ENCODE measurements around the gene CFAP410. TPM values are rescaled to one million over a fixed set of nuclear protein-coding genes. Genes with fewer than 3 reads are reported as not detected.
"Not testable (repeated sequence)": the region's sequence is repeated elsewhere in the genome, so short reads cannot be mapped to it uniquely, and the experiment has no call there.

CFAP410 gene
- total RNA-seq, 1 donor from 2014 or later: 4.8 TPM

DNA sequence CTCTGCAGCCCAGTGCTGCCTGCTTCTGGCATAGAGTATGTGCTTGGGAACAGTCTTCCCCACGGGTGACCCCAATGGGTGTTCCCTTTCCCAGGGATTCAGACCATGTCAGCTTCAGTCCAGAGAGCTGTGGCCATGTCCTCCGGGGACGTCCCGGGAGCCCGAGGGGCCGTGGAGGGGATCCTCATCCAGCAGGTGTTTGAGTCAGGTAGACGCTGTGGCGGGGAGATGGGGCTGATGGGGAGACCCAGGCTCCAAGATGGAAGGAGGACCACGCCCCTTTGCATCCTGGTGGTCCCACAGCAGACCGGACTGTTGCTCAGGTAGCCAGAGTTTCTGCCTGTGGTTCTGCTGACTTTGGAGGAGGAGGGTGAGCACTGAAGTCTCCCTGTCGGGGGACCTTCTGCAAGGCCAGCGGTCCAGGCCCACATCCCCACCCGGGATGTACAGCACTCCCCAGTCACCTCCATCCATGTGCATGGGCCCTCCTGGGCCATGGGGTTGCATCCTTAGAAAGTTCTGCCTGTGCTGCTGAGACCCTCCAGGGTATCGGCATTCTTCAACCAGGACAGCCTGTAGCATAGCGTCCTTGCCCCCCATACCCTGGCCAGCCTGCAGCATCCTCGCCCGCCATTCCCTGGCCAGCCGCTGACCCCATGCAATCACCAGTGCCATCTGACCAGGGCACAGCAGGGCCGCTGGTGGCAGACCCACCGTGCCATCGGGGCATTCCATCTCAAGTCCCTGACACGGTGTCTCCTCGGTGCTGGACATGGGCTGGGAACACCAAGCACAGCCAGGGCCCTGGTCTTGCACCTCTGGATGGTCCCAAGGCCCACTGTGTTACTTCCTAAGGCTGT lies 50.7 kb downstream of the CFAP410 start:
- no peak for DNase-seq (ENCODE audit: low read depth in 2 of 2)

DNA sequence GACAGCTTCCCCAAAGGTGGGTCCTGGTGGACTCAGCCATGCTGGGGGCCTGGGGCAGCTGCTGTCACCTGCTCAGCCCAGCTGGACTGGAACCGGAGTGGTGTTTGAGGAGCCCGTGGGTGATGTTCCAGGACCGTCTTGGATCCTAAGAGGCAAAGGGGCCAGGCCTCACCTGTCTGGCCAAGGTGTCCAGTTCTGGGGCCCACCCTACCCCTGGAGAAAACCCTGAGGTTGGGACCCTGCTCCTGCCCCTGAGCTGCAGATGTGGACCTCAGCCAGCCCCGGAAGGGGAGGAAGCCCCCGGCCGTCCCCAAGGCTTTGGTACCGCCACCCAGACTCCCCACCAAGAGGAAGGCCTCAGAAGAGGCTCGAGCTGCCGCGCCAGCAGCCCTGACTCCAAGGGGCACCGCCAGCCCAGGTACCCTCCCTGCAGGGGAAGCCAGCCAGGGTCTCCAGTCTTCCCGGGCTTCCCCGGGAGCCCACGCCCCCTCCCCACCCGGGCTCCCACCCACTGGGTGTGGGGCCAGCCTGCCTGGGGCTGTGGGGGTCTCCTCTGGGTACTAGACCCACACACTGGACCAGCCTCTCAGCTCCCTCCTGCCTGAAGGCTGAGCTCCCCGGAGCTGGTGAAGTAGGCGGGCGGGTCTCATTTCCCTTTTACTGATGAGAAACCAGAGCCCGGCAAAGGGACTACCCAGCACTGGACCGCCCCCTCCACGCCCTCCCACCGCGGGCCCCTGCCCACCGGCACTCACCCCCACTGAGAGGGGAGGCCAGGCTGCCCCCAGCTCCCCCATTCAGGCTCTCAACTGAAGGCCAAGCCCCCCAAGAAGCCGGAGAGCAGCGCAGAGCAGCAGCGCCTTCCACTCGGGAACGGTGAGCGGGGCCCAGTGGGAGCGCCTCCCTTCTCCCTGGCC lies 52.2 kb downstream of the CFAP410 start:
- DNase-seq (ENCODE audit: low read depth in 2 of 2): no peak

DNA sequence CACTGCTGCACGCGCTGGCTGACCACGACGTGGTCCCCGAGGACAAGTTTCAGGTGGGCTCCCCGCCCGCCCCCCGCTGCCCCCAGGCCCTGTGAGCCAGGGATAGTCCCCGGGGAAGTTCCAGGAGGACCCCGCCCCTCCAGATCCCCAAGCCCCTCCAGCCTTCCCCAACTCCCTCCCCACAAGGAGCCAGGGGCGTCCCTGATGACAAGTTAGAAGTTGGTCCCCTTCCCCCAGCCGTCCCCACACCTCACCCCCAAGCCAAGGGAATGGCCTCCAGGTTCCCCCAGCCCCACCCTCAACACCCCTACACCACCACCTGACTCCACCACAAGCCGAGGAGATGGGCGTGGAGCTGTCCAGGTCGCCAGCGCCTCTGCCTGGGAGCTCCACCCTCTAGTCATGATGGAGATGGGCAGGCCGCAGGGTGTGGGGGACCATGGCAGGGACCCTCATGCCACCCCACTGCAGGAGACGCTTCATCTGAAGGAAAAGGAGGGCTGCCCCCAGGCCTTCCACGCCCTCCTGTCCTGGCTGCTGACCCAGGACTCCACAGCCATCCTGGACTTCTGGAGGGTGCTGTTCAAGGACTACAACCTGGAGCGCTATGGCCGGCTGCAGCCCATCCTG lies 53.0 kb downstream of the CFAP410 start:
- DNase-seq (ENCODE audit: low read depth in 2 of 2): no peak

DNA sequence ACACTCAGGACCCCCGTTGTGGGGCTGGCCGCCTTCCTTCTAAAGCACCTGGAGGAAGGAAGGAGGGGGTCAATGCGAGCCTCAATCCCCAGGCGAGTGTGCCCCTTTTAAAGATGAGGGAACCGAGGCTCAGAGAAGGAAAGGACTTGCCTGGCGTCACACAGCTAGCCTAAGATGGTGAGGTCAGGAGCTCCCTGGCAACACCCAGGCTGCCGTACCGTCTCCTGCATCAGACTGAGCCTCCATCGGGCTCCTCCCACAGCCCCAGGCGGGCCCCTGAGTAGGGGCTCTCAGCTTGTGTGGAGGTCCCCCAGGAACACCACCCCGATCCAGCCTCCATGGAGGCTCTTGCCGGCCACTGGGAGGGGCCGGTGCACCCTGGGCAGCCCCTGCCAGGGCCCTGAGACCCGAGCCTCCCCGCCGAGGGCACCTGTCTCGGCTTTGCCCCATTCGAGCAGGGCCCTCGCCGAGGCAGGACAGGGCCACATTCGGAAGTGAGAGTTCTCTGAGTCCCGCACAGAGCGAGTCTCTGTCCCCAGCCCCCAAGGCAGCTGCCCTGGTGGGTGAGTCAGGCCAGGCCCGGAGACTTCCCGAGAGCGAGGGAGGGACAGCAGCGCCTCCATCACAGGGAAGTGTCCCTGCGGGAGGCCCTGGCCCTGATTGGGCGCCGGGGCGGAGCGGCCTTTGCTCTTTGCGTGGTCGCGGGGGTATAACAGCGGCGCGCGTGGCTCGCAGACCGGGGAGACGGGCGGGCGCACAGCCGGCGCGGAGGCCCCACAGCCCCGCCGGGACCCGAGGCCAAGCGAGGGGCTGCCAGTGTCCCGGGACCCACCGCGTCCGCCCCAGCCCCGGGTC lies 53.8 kb downstream of the CFAP410 start, which contains the start of gene AIRE:
Gene AIRE, plus strand, starts transcription at position 739 of the 855 bp plus-strand sequence. CDS start 131 bp downstream, outside the sequence.
- no peak for DNase-seq (ENCODE audit: low read depth in 2 of 2)

DNA sequence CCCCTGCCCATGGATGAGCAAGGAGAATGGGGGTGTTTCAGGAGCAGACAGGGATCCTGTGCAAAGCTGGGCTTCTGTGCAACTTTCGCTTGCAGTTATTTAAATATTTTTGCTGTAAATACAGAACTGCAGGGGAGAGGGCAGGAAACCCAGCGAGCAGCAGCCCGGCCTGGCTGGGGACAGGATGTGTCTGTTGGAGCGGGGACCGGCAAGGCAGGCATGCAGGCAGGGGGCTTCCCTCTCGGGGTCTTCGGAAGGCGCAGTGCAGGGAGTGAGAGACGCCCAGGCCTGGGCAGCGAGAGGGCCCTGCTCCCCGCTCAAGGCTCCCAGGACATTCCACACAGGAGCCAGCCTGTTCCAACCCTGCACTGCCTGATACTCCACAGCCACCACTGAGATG lies 55.2 kb downstream of the CFAP410 start:
- no peak for DNase-seq (ENCODE audit: low read depth in 2 of 2)

DNA sequence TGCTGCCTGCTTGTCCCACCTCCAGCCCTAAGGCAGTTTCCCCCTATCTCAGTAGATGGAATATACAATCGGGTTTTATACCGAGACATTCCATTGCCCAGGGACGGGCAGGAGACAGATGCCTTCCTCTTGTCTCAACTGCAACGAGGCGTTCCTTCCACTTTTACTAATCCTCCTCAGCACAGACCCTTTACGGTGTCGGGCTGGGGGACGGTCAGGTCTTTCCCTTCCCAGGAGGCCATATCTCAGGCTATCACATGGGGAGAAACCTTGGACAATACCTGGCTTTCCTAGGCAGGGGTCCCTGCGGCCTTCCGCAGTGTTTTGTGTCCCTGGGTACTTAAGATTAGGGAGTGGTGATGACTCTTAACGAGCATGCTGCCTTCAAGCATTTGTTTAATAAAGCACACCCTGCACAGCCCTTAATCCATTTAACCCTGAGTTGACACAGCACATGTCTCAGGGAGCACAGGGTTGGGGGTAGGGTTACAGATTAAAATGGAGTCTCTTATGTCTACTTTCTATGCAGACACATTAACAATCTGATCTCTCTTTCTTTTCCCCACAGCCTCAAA lies 55.9 kb downstream of the CFAP410 start:
- DNase-seq (ENCODE audit: low read depth in 2 of 2): not testable (repeated sequence)

DNA sequence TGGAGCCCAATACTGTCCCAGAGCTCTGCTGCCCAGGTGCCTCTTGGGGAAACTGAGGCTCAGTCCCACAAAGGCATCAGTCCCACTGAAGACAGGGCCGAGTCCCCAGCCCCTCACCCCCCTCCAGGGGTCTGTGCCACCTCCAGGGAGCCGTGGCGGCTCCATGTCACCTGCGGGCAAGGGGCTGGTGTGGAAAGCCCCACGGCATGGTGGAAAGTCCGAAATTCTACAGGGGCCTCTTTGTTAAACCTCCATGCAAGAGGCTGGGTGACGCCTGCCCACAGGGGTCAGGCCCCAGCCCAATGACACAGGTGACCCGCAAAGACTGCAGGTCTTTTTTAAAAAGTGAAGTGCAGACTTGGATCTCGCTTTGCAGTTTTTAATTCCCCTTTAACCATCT lies 56.8 kb downstream of the CFAP410 start:
- no peak for DNase-seq (ENCODE audit: low read depth in 2 of 2)

DNA sequence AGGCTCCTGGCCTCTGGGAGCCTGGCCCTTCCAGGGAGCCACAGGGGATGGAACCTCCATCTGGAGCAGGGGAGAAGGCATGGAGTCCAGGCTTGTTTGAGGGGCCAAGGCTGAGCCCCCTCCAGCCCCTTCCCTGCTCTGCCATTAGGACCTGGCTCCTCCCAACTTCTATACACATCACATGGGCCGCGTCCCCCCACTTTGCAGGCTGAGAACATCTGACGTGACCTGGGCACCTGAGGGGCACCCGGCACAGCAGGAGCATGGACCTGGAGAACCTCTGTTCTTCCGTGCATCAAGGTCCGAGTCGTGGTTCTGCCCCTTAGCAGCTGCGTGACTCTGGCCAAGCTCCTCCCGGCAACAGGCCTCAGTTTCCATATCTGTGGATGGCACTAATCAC lies 57.4 kb downstream of the CFAP410 start:
- DNase-seq (ENCODE audit: low read depth in 2 of 2): no peak

DNA sequence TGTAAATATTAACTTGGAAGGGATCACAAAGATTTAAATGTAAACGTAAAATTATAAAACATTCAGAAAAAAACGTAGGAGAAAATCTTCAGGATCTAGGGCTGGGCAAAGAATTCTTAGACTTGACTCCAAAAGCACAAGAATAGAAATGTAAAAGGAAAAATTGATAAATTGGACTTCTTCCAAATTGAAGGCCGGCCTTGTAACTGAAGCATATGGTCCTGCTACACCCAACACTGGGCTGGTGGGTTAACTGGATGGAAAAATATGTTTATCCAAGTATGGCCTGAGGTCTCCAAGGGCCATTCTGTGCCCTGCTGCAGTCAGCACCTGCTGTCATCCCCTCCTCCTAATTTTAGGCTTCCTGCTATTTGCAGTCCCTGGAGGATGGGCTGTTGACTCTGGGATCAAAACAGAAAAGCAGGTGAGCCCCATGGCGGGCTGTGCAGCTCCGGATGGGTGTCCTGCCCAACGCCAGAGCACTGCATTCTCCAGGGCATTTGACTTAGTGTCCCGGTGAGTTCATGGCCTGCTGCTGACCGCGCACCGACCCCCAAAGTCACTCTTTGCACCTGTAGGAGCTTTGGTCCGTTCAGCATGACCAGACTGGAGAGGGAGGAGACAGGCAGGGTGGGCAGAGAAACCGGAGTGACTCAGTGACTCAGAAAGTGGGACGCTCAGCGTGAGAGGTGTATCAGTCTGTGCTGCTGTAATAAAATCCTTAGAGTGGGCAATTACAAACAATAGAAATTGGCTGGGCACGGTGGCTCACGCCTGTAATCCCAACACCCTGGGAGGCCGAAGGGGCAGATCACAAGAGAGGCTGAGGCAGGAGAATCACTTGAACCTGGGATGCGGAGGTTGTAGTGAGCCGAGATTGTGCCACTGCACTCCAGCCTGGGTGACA lies 59.6 kb downstream of the CFAP410 start:
- DNase-seq (ENCODE audit: low read depth in 2 of 2): no peak

Other genes starting within 250 kb of the CFAP410 start
- gene PWP2, start 232.0 kb downstream of the CFAP410 start, total RNA-seq: 9.6 and 19.4 TPM in 2 replicates
- gene GATD3, start 205.7 kb downstream of the CFAP410 start, total RNA-seq: 11.1 and 21.6 TPM in 2 replicates
- 0.65 and 0.79 TPM in 2 replicates for gene ICOSLG, start 98.4 kb downstream of the CFAP410 start, total RNA-seq
- not detected in 2 replicates for gene DNMT3L, start 77.5 kb downstream of the CFAP410 start, total RNA-seq
- gene AIRE, start 53.5 kb downstream of the CFAP410 start, total RNA-seq: not detected in 2 replicates
- gene PFKL, start 39.3 kb downstream of the CFAP410 start, total RNA-seq: 196 and 329 TPM in 2 replicates
- gene TRPM2, start 14.2 kb upstream of the CFAP410 start, total RNA-seq: 0.22 and 0.40 TPM in 2 replicates
- gene LRRC3, start 116.1 kb upstream of the CFAP410 start, total RNA-seq: 0.65 and 0.99 TPM in 2 replicates
- gene KRTAP10-1, start 200.8 kb upstream of the CFAP410 start, total RNA-seq: not detected in 2 replicates
- gene KRTAP10-2, start 212.1 kb upstream of the CFAP410 start, total RNA-seq: not detected in 2 replicates
- gene KRTAP10-3, start 219.4 kb upstream of the CFAP410 start, total RNA-seq: not detected in 2 replicates
- not detected in 2 replicates for gene KRTAP10-4, start 234.3 kb upstream of the CFAP410 start, total RNA-seq
- gene KRTAP10-5, start 241.2 kb upstream of the CFAP410 start, total RNA-seq: not detected in 2 replicates

Data from lung microvascular endothelial cell (primary cell).